ENCODE data around the gene ATMIN.
A peak's percentile ranks its signal among the peaks of the same experiment; 100 is the strongest.

Gene ATMIN

GRCh38 chr16:81035398-81035974, at the start of gene ATMIN:
TSS of gene ATMIN (plus strand) at chr16:81035842. CDS start at chr16:81035871, 29 bp downstream.
- peak; percentile 85 for DNase-seq

- no peak for DNase-seq
Observed at GRCh38 chr16:80986557-80986956, 49.1 kb upstream of the ATMIN start.

GRCh38 chr16:80988756-80989155, 46.9 kb upstream of the ATMIN start:
- no peak for DNase-seq

- DNase-seq = no peak
Observed at GRCh38 chr16:80989801-80990200, 45.8 kb upstream of the ATMIN start.

GRCh38 chr16:80990577-80990976, 45.1 kb upstream of the ATMIN start:
- DNase-seq = no peak

GRCh38 chr16:80990978-80991377, 44.7 kb upstream of the ATMIN start:
- DNase-seq = no peak

- no peak for DNase-seq
Observed at GRCh38 chr16:80991792-80992430, 43.7 kb upstream of the ATMIN start.

- no peak for DNase-seq
Observed at GRCh38 chr16:80992676-80993293, 42.9 kb upstream of the ATMIN start.

GRCh38 chr16:80993307-80993706, 42.3 kb upstream of the ATMIN start:
- no peak for DNase-seq

- no peak for DNase-seq
Observed at GRCh38 chr16:80993834-80994233, 41.8 kb upstream of the ATMIN start.

GRCh38 chr16:80994451-80994850, 41.2 kb upstream of the ATMIN start:
- DNase-seq = no peak

- DNase-seq = no peak
Observed at GRCh38 chr16:80996688-80997138, 38.9 kb upstream of the ATMIN start.

GRCh38 chr16:80997139-80997798, 38.4 kb upstream of the ATMIN start:
- DNase-seq = no peak

- no peak for DNase-seq
Observed at GRCh38 chr16:80997964-80998620, 37.5 kb upstream of the ATMIN start.

- no peak for DNase-seq
Observed at GRCh38 chr16:81000873-81001272, 34.8 kb upstream of the ATMIN start.

GRCh38 chr16:81001330-81001729, 34.3 kb upstream of the ATMIN start:
- no peak for DNase-seq

- no peak for DNase-seq
Observed at GRCh38 chr16:81003064-81003463, 32.6 kb upstream of the ATMIN start.

- DNase-seq = no peak
Observed at GRCh38 chr16:81003610-81004460, 31.8 kb upstream of the ATMIN start.

GRCh38 chr16:81004646-81005353, 30.8 kb upstream of the ATMIN start:
- DNase-seq = peak; percentile 43

- no peak for DNase-seq
Observed at GRCh38 chr16:81005610-81006161, 30.0 kb upstream of the ATMIN start.

- DNase-seq = peak; percentile 76
Observed at GRCh38 chr16:81006211-81006812, 29.3 kb upstream of the ATMIN start.

Data from stimulated activated CD4-positive, alpha-beta T cell treated with anti-CD3 and anti-CD28 coated beads, Interleukin-4, amount 100 ng/mL, for 24 hours (primary cell).